ENCODE measurements around the gene SEMA6A.

The SEMA6A gene

DNA sequence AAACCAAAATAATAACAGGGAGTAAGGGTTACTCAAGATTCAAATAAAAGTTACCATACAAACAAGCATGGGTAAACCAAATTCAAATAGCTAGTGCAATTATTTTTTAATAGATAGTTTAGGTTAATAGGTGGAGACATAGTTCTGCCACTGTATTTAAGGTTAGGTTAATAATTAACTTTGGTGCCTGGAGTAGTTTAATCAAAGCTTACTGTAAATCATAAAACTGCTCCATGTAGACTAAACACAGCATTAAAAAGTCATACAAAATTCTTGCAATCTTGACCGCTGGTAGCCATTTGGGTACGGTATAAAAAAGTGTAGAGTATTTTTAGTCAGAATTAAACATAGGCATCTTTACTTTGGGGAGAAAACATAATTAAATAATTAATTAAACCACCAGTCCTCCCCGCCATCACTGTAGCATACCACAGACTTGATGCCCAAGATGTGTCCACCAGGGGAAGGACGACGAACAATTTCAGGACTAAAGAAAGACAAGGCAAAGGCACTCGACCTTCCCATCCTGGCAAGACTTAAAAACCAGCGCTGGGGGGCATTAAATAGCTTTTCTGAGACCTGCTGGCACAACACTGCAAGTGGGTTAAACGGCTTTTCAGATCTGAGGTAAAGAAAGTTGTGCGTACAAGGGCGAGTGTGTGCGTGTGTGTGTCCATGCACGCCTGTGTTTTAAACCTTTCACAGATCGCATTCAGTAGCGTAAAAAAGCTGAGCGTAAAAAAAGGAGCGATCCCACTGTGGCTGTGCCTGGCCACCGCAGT, 2.9 kb downstream of the SEMA6A start:
- H3K36me3 Mint-ChIP-seq (ENCODE audit: low read depth), result no peaks in the 10 kb centered on the region
- H3K4me3 Mint-ChIP-seq, result no peak overlapping the region
- H3K27me3 Mint-ChIP-seq (ENCODE audit: low read depth), result peaks cover 84% of the 10 kb centered on the region
- no peaks in the 10 kb centered on the region for H3K9me3 Mint-ChIP-seq
- H3K4me1 Mint-ChIP-seq (ENCODE audit: low read depth), result peaks cover 13% of the 10 kb centered on the region
- no peak overlapping the region for H3K27ac Mint-ChIP-seq

DNA sequence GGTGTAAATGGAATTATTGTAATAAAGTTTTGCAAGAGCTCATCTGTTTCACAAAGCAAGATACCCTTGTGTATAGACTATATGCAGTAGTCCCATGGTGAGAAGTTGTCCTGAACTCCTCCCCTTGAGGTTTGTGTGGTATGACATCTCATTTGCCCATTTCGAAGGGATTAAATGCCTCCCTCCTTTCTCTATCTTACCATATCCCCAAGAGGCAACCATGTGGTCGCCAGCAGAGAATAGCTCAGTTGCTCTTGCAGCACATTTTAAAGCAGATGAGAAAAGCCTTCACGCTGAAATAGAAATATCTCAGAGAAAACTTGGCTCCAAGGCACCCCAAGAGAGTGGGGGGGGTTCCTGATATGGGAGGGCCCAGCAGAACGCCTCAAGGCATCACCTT, 4.6 kb downstream of the SEMA6A start:
- peaks cover 4% of the 10 kb centered on the region for H3K4me1 Mint-ChIP-seq (ENCODE audit: low read depth)
- no peak overlapping the region for H3K27ac Mint-ChIP-seq
- H3K36me3 Mint-ChIP-seq (ENCODE audit: low read depth), result no peaks in the 10 kb centered on the region
- no peak overlapping the region for H3K4me3 Mint-ChIP-seq
- no peaks in the 10 kb centered on the region for H3K9me3 Mint-ChIP-seq
- H3K27me3 Mint-ChIP-seq (ENCODE audit: low read depth), result peaks cover 73% of the 10 kb centered on the region

DNA sequence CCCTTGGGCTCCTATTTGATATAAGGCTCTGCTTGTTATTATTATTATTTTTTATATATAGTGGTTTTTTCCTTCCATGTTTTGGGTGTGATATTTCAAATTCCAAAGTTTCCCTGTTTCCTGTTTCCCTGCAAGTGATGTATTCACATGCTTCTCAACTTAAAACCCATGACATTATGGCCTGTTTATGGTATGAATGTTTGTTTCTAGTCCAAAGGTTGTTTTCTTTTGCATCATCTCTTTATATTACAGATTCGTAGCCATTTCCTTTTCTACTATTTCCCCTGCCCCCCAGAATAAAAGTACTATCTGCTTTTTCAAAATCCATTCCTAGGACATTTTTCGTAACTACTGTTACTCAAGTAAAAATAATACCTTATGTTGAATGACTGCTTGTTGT, 7.5 kb downstream of the SEMA6A start:
- H3K4me3 Mint-ChIP-seq, result no peak overlapping the region

DNA sequence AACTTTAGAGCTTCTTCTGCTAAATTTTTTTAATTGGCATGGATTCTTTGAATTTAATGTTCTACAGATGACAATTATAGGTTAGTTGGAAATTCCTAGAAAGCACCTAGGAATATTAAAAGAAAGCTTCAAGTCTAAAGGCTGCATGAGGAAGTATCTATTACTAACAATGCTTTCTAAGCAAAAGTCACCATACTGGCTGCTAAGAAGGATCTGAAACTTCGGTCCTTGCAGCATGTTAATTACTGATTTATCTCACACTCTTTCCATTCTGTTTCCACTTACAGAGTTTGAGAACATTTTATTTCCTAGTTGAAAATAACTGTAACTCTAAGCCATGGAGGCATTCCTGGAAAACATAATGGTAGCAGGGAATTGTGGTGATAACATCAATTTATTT, 8.4 kb downstream of the SEMA6A start:
- peaks cover 44% of the 10 kb centered on the region for H3K27me3 Mint-ChIP-seq (ENCODE audit: low read depth)
- H3K27ac Mint-ChIP-seq, result no peak overlapping the region
- H3K36me3 Mint-ChIP-seq (ENCODE audit: low read depth), result no peaks in the 10 kb centered on the region

More for the DNA sequence above, 7.5 kb downstream of the SEMA6A start:
- Mint-ChIP-seq H3K4me1 (ENCODE audit: low read depth) (no peaks in the 10 kb centered on the region), H3K9me3 (no peaks in the 10 kb centered on the region), H3K27me3 (ENCODE audit: low read depth) (peaks cover 52% of the 10 kb centered on the region), H3K36me3 (ENCODE audit: low read depth) (no peaks in the 10 kb centered on the region), H3K27ac (no peak overlapping the region)

DNA sequence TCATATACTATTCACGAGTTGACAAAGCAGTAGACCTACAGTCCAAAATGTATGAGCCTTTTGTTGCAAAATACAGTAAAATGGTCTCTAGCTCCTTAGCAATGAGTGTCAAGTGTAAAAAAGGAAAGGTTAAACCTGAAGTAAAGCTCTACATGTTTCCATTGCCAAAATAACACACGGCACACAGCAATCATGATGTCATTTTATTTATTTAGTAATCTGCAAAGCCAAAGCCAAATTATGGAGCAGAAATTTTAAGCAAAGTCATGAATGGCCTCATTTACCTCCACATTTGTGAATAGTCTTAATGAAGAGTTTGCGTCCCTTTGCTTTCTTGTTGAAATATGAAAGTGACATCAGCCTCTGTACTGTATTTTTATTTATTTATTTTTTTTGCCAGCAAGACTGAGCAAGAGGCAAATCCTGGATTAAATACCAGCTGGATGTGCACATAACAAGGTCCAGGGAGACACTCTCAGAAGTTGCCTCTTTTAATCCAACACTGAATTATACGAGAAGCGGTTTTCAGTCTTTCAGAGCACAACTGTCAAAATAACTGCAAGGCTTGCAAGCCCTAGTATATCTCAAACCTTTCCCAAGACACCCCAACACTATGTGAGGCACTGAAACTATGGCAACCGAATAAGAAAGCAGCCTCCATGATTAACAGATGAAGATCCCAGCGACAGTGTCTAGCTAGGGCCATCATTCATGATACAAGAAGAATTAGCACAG, 9.7 kb downstream of the SEMA6A start:
- Mint-ChIP-seq H3K4me1 (ENCODE audit: low read depth) (no peaks in the 10 kb centered on the region), H3K27me3 (ENCODE audit: low read depth) (peaks cover 31% of the 10 kb centered on the region), H3K36me3 (ENCODE audit: low read depth) (no peaks in the 10 kb centered on the region), H3K9me3 (no peaks in the 10 kb centered on the region), H3K27ac (no peak overlapping the region), H3K4me3 (no peak overlapping the region)

More for the DNA sequence above, 8.4 kb downstream of the SEMA6A start:
- Mint-ChIP-seq H3K9me3 (no peaks in the 10 kb centered on the region), H3K4me3 (no peak overlapping the region), H3K4me1 (ENCODE audit: low read depth) (no peaks in the 10 kb centered on the region)

DNA sequence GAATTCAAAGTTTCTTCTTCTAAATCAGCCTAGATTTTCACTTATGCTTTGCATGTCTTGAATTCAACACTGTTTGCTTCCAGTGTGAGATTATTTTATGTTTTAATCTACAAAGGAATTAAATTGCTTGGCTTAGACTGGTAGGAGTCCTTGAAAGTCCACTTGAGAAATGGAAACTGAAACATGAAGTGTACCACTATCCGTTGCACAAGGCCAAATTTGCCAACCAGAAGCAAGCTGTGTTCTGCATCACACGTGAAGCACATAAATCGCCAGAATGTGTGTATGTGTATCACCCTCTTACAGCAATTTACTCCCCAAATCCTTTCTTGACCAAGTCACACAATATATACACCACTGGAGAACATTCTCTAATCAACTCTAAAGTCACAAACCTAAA, 10.3 kb downstream of the SEMA6A start:
- no peak overlapping the region for H3K27ac Mint-ChIP-seq
- H3K4me3 Mint-ChIP-seq, result no peak overlapping the region
- peaks cover 25% of the 10 kb centered on the region for H3K27me3 Mint-ChIP-seq (ENCODE audit: low read depth)
- H3K9me3 Mint-ChIP-seq, result no peaks in the 10 kb centered on the region
- H3K4me1 Mint-ChIP-seq (ENCODE audit: low read depth), result no peaks in the 10 kb centered on the region
- no peaks in the 10 kb centered on the region for H3K36me3 Mint-ChIP-seq (ENCODE audit: low read depth)

DNA sequence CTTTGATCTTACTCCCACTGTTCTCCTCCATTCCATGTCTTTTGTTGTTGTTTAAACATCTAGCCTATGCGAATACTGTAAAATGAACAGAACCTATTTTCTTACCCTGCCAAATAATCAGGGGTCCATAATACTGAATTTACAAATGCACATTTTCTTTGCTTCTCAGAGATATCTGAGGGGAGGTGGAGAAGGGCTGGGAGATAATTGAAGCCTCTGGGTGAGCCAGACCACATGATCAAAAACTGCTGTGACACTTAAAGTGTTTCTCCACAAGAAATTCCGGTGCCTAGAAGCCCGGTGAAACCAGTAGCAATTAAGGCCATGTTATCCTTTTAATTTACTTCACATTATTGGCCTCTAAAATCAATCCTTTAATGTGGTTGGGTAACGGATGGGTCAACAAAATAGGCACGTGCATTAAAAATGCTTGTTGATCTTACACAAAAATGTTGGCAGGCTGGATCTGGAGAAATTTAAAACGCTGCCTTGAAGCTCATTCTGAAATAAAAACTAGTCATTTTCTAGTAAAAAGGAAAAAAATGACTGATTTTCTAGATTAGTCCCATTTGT, 10.8 kb downstream of the SEMA6A start:
- Mint-ChIP-seq H3K4me1 (ENCODE audit: low read depth) (no peaks in the 10 kb centered on the region), H3K27ac (no peak overlapping the region), H3K36me3 (ENCODE audit: low read depth) (no peaks in the 10 kb centered on the region), H3K27me3 (ENCODE audit: low read depth) (peaks cover 20% of the 10 kb centered on the region), H3K4me3 (no peak overlapping the region), H3K9me3 (no peaks in the 10 kb centered on the region)

DNA sequence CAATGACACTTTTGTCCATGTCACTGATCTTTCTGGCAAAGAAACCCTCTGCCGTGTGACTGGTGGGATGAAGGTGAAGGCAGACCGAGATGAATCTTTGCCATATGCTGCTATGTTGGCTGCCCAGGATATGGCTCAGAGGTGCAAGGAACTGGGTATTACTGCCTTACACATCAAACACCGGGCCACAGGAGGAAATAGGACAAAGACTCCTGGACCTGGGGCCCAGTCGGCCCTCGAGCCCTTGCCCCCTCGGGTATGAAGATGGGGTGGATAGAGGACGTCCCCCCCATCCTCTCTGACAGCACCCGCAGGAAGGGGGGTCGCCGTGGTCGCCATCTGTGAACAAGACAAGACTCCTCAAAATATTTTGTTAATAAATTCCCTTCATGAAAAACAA, 12.0 kb downstream of the SEMA6A start:
- Mint-ChIP-seq H3K27ac (no peak overlapping the region), H3K27me3 (ENCODE audit: low read depth) (peaks cover 14% of the 10 kb centered on the region), H3K9me3 (no peaks in the 10 kb centered on the region), H3K4me1 (ENCODE audit: low read depth) (no peaks in the 10 kb centered on the region), H3K36me3 (ENCODE audit: low read depth) (no peaks in the 10 kb centered on the region), H3K4me3 (no peak overlapping the region)

DNA sequence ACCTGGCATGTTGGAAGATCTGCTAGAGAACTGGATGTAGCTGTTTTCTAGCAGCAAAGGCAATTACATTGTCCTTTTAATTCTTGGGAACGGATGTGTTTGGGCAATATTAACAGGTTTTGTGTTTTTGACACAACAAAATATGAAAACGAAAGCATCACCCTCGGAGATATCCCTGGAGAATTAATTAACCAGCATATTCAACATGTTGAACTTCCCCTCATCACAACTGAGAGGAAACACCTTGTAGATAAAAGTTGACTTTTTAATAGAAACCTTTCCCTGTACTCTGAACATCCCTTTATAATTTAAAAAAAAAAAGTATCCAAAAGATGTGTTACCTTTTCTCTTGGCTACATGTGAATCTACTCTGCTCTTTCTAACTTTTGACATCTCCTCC, 13.0 kb downstream of the SEMA6A start:
- no peak overlapping the region for H3K27ac Mint-ChIP-seq
- H3K4me3 Mint-ChIP-seq, result no peak overlapping the region
- H3K4me1 Mint-ChIP-seq (ENCODE audit: low read depth), result no peaks in the 10 kb centered on the region
- no peaks in the 10 kb centered on the region for H3K36me3 Mint-ChIP-seq (ENCODE audit: low read depth)
- H3K9me3 Mint-ChIP-seq, result no peaks in the 10 kb centered on the region
- peaks cover 8% of the 10 kb centered on the region for H3K27me3 Mint-ChIP-seq (ENCODE audit: low read depth)

DNA sequence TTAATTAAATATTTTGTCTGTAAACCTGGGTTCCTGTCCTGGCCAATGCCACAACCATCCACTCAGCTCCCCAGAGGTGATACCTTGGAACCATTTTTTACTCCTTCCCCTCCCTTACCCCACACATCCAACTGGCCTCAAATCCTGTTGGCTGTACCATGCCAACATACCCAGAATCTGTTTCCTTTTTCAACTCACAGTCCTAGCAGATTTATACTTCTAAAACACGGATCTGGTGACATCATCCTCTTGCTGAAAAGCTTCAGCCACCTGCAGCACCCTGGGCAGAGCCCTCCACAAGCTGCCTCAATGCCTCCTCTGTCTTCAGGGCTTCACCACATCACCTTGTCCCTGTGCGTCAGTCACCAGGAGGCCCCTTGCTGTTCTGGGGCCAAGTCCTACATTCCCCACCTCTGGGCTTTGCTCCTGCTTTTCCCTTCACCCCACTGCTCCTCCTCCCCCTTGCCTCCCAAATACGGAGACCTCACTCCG, 14.9 kb downstream of the SEMA6A start:
- H3K27me3 Mint-ChIP-seq (ENCODE audit: low read depth), result peaks cover 4% of the 10 kb centered on the region
- no peaks in the 10 kb centered on the region for H3K9me3 Mint-ChIP-seq
- no peak overlapping the region for H3K4me3 Mint-ChIP-seq
- no peaks in the 10 kb centered on the region for H3K36me3 Mint-ChIP-seq (ENCODE audit: low read depth)
- H3K4me1 Mint-ChIP-seq (ENCODE audit: low read depth), result no peaks in the 10 kb centered on the region
- no peak overlapping the region for H3K27ac Mint-ChIP-seq

DNA sequence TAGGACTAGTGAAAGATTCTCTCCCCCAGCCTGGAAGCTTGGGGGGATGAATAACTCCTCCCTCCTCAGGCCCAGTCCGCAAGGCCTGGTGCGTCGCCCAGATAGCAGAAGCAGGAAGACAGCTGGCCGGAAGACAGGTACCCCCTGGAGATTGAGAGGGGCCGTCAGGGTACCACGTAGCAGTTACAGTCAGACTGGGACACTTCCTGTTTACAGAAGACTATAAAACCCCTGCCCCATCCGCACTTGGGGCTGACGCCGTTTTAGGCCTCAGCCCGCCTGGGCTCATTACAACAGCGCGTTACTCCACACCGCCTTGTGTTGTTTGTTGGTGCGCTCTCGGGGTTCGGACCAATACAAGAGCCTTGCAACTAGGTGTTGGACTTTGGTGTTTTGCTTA, 15.4 kb downstream of the SEMA6A start:
- Mint-ChIP-seq H3K9me3 (no peaks in the 10 kb centered on the region), H3K36me3 (ENCODE audit: low read depth) (no peaks in the 10 kb centered on the region), H3K4me3 (no peak overlapping the region), H3K27ac (no peak overlapping the region), H3K4me1 (ENCODE audit: low read depth) (no peaks in the 10 kb centered on the region), H3K27me3 (ENCODE audit: low read depth) (peaks cover 4% of the 10 kb centered on the region)

DNA sequence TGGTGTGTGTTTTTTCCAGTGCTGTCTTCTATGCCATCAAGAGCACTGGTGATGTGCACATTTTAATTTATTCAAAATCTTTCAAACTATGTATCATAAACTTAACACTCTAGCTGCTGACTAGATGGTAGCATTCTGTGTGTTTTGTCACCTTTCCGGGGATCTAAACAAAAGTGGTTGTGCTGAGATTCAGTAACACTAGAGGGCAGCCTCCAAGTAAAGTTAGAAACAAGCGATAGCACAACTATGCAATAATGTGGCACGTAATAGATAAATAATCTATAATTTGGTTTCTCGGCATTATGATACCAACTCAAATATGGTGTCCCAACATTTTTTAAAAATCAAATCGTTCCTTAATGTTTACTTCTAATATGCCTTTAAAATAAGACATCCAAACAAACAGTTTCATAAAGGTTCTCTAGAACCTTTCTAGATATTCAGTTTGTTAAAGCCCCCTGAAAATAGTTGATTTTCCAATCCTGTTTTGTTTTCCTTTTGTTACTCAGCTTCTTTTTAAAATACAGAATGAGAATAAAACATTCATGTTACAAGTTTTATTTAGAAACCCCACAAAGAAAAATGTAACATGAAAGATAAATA, 16.9 kb downstream of the SEMA6A start:
- H3K27me3 Mint-ChIP-seq (ENCODE audit: low read depth), result no peaks in the 10 kb centered on the region

DNA sequence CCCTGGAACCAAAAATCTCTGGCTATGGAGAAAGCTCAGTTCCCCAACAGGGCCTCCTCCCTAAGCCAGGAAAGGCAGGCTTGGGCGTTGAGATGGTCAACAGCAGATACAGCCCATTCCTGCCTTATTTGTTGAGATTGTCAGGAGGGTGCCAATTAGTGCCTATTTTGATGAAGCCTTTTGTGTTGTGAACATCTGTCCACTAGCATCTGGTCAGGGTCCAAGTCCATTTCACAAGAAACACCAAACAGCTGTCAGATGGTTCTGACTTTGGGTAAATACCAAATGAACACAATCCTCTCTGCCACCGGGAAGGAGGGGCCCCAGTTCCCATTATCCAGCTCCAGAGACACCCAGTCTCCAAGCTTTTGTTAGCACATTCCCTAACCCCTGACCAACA, 19.9 kb downstream of the SEMA6A start:
- H3K4me3 Mint-ChIP-seq, result no peak overlapping the region
- H3K27me3 Mint-ChIP-seq (ENCODE audit: low read depth), result no peaks in the 10 kb centered on the region
- no peaks in the 10 kb centered on the region for H3K4me1 Mint-ChIP-seq (ENCODE audit: low read depth)
- H3K27ac Mint-ChIP-seq, result no peak overlapping the region
- H3K9me3 Mint-ChIP-seq, result no peaks in the 10 kb centered on the region
- no peaks in the 10 kb centered on the region for H3K36me3 Mint-ChIP-seq (ENCODE audit: low read depth)

More for the DNA sequence above, 16.9 kb downstream of the SEMA6A start:
- no peaks in the 10 kb centered on the region for H3K9me3 Mint-ChIP-seq
- no peak overlapping the region for H3K27ac Mint-ChIP-seq
- no peaks in the 10 kb centered on the region for H3K36me3 Mint-ChIP-seq (ENCODE audit: low read depth)
- H3K4me3 Mint-ChIP-seq, result no peak overlapping the region
- H3K4me1 Mint-ChIP-seq (ENCODE audit: low read depth), result no peaks in the 10 kb centered on the region

DNA sequence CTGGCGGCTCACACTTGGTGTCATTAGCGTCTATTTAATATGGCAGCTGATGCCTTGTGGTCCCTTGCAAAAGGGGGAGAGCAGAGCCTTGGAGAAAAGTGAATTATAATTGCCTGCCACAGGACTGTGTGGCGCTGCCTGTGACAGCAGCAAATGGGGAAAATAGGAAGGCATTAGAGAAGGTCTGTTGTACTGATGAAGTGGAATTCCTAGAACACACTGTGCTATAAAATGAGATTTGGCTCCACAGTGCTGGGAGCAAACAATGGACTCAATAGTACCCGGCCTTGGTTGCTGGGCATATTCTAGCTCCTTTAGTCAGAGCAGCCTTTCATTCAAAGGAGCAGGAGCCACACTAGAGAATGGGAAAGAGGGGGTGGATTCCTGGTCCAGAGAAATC, 21.3 kb downstream of the SEMA6A start:
- Mint-ChIP-seq H3K27me3 (ENCODE audit: low read depth) (no peaks in the 10 kb centered on the region), H3K27ac (no peak overlapping the region), H3K4me3 (no peak overlapping the region), H3K36me3 (ENCODE audit: low read depth) (no peaks in the 10 kb centered on the region), H3K9me3 (no peaks in the 10 kb centered on the region), H3K4me1 (ENCODE audit: low read depth) (no peaks in the 10 kb centered on the region)
